HG03045 (cell line): ENCODE measurements around the gene GAS7.

Experiments used
- ATAC-seq: cut with Tn5 transposase; IDR thresholded peaks from one replicate; pipeline ENCODE4 v1.9.1; 2021; ENCODE audit warnings: mild to moderate bottlenecking, moderate library complexity; ENCODE audit not compliant: unreplicated experiment

GAS7 gene

DNA sequence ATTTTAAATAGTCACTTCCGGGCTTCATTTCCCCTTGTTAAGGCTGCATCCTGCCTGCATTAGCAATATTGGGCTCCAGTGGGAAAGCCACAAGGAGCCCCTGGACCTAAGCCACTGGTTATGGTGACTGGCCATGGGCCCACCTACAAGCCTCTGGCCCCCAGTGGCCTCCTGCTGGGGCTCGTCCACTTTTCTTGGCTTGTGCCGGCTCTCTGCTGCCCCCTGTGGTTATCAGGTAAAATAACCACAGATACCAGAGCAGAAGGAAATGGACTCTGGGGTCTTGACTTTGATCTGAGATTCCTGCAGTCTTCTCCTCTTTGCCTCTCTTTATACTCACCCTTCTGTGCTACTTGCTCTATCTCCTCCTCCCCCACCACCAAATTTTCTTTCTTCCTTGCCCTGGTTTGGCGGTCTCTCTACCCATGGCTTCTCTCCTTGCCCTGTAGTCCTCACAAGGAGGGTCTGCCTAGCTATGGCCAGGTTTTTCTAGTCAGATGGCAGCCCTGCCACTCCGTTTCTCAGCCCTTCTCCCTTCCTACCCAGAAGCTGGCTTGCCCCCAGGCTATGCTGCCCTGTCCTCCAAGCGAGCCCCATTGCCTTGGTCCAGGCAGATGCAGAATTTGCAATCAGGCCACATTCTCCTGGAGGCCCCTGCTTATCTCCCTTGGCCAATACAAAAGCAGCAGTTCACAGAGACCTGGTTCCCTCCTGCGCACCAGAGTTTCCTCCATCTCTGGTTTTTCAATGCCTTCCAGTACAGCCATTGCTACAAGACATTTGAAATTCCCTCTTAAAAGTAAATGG lies 210.4 kb downstream of the GAS7 start:
- no peak for ATAC-seq

DNA sequence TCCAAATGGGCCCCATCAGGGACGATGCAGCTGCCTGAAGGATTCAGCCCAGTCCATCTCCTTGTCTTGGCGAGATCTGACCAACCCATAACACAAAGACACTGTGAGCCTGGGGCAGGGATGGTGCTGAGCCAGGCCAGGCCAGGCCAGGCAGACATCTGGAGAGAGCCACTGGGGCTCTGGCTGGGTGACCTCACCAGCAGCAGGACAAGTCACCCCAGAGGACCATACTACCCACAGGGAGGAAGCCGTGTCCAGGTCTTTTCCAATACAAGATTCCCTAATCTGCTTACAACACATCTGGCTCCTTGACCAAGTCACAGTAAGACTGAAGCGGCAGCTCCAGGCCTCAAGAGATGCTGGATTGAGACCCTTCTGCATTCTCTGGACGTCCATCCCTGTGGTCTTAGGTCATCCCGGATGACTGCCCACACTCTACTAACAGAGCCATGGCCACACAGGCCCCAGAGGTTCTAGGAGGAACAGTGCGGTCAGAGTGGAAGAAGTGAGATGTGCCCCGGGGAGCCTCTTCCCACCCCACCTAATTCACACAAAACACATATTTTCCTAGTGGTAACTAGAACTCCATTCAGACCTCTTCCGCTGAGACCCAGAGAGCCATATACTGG lies 211.5 kb downstream of the GAS7 start:
- ATAC-seq, result no peak

DNA sequence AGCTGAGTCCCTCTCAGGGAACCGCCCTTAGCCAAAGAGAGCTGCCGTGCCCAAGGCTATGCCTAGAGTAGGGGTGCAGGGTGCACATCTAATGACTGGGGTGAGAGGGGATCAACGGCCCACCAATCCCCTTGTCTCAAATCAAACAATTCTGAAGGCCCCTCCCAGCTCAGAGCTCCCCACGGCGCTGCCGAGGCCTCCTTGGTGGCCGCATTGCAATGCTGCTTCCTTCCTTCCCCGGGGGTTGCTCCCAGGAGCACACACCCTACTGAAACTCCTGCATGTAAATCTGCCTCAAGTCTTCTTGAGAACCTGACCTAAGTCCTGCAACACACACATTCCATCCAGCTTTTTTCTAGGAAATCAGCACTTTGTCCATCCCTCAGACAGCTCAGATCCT lies 212.8 kb downstream of the GAS7 start:
- no peak for ATAC-seq

DNA sequence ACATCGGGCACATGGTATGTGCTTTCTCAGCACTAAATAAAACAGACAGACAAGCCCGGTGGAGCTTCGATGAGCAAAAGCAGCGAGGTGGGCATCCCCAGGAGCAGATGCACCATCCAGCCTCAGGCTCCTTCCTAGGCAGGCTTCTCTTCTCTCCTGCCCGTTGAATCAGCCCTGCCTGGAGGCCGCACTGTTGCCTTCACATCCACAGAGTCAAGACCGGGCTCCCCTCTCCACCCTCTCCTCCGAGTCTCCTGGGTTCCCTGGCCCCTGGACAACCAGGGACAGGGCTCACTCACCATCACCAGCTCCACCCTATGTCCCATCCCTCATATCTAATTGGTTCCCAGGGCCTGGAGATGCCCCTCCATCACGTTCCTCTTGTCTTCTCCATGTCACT lies 213.6 kb downstream of the GAS7 start:
- ATAC-seq, result no peak

DNA sequence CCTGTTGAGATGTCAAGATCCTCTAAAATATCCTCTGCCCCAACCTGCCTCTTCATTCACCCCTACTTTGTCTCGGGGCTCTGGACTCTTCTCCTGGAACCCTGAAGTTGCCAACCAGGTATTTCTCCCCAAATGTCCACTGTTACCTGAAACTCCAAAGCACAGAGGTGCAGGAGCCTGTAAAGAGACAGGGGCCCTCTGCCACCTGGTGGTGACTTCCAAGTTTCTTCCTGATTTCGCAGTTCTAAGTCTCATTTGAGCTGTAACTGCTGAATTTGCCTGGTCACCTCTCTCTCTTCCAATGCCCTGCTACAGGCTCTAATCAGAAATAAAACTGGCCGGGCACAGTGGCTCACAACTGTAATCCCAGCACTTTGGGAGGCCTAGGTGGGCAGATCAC lies 216.2 kb downstream of the GAS7 start:
- ATAC-seq, result no peak

DNA sequence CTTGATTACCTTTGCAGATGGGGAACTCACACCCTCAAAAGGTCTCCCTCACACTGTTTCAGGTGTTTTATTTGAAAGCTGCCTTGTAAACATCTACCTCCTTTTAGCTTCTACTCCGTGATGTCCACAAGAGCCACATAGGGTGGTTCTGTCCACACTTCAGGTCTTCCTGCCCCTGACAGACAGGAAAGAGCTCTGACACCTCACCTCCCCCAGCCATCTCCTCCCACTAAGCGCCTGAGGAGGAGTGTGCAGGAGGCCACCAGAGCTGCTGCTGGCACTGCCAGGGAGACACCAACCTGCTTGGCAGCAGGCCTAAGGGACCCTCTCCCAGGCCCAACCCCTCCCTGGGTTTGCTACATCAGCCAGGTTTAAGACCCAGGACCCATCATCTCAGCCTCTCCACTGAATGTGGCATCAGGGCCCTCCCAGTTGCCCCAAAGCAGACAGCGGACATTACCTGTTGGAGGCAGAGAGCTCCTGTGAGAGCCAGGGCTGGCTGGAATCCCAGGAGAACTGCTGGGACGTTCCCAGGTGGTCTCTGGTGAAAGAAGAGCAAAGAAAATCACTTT lies 217.0 kb downstream of the GAS7 start:
- ATAC-seq, result no peak

DNA sequence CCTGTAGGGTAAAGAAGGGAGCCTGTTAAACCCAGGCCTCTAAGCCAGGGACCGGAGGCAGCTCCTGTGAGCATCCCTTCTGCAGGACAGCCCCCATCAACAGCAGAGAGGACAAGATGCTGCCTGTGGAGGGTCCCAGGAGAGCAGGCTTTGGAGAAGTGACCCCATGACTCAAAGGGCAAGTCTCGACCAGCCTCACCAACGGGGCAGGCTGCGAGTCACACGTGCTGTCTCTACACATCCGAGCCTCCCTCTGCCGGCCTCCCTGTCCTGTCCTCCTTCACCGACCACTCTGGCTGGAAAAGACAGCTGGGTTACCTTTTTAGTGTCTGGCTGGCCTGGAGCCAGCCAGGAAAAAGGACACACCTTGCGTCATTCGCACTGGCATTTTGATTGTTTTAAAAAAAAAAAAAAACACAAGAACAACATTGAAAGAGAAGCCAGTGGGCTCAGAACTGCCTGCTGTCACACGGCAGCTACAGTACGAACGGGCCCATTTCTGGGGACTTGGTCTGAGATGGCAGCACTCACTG lies 218.9 kb downstream of the GAS7 start:
- no peak for ATAC-seq

DNA sequence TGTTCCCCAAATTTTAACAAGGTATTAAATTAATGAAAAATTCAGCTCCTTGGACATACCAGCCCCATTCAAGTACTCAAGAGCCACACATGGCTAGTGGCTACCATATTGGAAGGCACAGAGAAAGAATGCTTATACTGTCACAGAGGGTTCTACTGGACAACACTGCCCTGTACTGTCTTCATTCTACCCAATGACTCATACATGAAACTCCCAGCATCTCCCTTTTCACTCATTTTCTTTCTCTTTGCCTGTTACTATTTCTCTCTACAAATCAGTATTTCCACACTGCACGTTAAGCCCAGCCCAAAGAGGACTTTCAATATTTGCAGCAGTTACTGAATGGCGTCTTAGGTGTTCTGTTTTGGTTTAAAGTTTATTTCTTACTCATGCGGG lies 221.2 kb downstream of the GAS7 start:
- no peak for ATAC-seq

DNA sequence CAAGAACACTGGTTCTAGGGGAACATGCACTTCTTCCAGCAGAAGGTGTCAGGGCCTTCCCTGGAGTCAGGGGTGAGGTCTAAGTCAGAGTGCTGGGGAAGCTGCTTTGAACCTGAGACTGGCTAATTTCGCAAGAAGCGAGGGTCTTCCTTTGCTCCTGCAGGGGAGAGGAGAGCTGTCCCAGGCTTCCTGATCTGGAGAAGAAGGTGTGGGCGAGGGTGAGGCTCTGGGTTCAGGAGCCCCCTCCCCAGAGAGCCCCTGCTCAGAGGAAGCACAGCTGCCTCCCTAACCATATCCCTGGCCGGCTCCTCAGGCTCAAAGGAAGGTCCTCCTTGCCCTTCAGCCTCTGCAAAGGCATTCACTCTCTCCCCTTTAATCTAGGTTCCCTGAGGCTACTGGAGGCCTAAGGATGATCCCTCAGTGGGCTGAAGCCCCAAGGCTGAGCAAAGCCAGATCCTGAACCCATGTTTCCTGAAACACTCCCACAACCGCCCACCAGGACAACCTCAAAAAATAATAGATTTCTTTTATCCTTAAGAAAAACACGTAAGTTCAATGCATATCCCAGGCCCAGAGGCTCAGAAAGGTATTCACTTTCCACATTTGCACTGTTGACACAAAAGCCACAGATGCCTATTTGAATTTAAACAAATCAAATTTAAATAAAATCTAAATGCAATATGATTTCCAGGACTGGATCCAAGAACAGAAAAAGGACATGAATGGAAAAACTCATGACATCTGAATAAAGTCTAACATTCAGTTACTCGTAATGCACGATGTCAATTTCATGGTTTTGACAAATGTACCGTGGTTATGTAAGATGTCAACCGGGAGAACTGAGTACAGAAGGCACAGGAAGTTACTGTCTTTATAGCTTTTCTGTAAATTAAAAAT lies 221.9 kb downstream of the GAS7 start:
- ATAC-seq, result no peak

DNA sequence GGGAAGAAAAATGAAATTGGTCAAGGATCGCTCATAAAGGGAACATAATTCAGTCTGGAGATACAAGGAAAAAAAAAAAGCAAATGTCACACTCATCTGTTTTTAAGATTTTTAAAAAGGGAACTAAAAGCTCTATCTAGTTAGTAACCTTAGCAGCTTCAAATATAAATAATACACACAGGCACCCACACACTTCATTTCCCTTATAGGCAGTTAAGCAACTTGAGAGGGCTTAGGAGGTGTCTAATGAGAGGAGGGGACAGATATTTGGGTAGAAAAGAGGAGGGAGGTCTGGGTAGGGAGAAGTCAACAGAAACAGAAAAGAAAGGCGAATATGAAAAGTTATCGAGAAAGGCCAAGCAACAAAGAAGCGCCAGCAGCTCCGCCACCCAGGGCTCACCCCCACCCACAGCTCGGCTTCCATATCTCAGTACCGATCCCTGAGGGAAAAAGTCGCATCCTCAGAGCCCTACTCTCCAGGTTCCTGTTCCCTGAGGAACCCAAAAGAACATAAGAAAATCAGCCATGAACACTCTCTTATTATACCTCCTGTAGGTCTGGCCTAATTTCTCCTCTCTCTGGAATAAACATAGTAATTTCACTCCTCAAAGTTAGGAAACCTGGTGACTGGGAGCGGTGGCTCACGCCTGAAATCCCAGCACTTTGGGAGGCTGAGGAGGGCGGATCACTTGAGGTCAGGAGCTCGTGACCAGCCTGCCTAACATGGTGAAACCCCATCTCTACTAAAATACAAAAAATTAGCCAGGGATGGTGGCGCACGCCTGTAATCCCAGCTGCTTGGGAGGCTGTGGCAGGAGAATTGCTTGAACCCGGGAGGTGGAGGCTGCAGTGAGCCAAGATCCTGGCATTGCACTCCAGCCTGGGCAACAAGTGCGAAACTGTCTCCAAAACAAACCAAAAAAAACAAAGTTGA lies 223.7 kb downstream of the GAS7 start:
- ATAC-seq, result no peak

DNA sequence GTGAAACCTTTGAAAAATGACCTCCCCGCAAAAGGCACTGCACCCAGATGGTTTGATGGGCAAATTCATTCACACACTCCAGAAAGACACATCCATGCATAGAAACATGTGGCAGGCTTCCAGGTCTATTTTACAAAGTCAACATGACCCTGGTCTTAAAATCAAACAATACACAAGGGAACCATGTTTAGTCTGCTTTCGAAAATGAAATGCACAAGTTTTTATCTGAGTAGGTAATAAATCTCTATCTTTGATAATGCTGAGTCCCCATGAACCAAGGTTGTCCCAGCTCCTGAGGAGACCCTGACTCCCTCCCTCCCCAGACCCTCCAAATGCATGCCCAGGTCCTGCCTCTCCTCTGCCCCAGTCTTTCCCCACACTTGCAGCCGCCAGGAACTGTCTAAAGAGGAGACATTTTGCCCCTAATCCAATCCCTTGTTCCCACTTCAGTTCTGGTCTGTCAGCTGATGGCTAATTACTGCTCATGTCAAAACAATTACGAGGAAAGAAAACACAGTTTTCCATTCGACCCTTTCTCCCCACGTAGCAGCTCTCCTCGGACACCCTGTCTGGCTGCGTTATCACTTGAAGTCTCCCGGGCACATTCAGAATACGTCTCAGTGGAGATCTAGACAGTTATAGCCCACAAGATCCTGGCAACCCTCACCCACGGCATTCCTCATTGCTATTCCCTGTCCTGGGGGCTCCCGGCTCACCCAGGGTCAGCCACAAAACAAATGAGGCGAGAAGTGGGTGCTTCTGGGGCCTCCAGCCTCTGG lies 224.5 kb downstream of the GAS7 start:
- no peak for ATAC-seq

DNA sequence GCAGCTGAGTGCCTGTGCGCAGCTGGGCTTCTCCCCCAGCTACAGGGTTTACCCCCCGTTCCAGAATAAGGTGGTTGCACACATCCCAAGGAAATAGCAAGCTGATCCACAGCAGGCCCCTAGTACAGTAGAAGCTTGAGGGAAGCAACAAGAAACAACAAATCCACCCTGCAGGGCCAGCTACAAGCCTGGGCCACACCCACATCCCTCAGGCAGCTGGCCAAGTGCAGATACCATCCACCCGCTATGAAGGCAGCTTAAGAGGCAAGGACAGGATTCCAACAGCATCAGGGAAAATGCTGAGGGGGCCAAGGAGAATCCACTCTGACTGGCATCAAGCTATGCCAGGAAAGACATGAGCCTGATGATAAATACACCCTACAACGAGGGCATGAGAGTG lies 226.4 kb downstream of the GAS7 start:
- ATAC-seq, result no peak

DNA sequence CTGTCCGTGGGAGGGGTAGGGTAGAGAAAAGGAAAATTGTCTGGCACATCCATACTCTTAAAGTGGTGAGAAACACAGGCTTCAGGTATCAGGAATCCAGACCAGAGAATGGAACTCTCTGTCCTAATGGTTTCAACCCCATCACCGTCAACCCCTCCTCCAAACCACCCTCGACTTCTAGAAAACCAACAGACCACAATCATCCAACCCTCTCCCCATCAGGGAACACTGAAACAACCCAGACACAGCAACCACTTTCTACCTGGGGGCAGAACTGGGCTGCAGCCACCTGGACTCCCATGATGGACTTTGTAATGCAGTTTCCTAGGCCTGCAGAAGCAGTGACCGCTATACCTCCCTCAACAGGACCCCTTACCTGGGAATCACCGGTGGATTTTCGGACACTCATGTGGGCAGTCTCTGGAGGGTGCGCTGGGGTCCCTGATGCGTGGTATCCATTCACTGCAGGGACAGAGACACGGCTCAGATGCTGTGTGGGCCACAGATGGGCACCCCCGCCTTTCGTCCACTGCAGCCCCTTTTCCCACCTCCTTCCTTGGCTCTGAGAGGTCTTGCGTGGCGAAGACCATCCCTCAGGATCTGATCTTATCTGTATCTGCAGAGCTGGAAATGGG lies 229.0 kb downstream of the GAS7 start:
- ATAC-seq, result no peak

DNA sequence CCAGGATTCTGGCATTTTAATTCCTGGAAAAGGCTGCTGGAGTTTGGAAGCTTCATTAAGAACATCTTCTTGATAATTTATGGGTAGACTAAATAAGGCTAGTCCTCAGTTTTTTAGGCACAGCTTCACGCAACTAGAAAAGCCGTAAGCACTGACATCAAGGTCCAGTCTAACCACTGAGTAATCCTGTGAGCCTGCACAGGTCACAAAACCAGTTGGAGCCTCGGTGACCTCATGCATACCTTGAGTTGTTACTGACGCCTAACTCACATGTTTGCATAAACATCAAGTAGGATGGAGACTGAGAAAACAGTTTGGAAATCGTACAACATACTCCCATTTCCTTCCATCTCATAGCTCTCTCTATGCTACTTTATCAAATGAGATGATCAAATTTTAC lies 229.5 kb downstream of the GAS7 start:
- no peak for ATAC-seq

DNA sequence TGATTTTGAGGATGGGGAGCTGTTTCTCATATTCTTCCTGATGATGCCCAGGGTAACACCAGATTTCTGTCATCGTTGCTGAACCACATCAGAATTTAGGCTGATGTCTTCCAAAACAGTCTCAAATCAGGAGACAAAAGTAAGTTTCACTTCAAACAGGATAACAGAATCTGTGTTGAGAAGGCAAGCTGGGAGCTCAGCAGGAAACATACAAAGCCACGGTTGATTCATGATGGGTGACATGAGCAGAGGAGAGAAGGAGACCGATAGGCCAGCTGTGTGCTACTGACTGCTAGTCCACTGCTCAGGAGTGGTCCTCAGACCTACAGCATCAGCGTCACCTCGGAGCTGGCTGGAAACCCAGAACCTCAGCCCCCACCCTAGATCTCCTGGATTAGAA lies 230.4 kb downstream of the GAS7 start:
- no peak for ATAC-seq

DNA sequence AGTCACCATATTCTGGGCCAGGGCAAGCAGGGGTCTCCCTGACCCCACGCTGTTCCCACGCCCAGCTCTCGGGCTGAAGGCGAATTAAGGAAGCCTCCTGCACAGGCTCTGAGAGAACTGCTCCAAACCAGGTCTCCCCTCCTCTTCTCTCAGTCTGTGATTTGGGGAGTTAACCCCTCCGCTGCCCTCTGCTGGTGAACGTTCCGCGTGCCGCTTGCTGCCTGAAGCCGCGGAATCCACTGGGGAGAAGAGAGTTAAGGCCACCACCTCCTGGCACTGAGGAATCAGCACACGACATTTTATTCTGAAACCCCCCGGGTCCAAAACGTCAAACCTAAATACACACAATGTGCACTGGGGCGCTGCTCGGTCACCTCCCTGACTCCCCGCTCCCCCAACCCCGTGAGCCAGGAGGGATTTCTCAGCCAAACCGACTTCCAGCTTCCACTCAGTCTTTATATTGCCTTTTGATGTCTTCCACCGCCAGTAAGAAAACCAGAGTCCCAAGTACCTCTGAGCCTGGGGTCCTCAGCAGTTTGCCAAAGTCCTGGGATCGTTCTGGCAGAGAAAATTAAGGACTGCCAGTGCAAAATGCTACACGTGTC lies 238.9 kb downstream of the GAS7 start:
- no peak for ATAC-seq

DNA sequence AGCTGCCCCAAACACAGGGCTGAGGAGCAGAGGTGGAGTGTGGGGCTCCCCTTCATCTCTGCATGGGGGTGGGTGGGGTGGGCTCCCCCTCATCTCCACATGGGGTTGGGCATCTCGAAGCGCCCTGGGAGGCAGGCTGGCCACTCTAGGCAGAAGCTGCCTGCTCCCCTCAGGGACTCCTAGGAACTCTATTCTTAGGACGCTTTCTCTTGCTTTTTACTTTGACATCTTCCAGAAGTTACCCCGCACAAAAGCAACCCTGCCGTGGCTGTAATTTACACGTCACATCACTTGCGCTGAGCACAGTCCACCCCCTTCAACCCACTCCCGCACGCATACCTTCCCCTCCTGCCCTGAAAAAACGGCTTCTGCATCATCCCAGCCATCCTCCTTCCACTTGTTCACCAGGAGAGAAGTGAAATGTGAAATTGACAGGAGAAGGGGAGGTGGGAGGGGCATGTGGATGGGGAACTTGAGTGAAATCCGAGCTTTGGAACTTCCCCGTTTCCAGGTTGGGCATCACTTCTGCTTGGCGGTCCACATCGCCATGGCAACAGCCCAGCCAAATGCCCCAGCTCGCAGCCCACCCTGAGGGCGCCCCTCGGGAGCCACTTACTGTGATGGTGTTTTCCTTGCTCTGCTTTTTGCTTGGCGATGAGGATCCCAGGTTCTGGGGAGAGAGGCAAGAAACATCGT lies 239.7 kb downstream of the GAS7 start:
- ATAC-seq, result no peak

DNA sequence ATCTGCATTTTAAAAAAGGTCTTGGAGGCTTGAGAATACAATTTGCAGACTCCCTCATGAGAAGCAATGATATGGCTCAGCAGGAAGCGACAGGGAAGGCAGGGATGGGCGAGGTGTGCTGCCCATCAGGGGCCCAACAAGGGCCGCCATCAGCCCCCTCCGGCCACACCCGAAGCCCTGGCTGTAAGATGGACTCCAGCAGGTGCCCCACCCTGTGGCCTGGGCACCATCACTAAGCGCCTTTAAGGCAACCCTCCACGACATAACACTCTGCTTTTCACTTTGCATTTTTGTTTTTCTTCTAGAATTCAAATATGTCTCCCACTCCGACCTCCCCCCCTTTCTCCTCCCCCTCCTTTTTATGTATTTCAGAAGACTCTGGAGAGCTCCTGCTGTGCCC lies 241.2 kb downstream of the GAS7 start:
- no peak for ATAC-seq
